HL-60 (cell line): ENCODE results near the gene WNT7B.

Source experiments
- DNase-seq, 2 experiments: peaks; one replicate each; pipeline ENCODE4 v3.0.0-alpha.2; 2010 to 2020; ENCODE audit warnings: low read depth in 1 of 2, low spot score in 1 of 2
- H3K27ac ChIP-seq: fragments of 250-450 bp; sonication (Bioruptor Pico); replicated peaks from 2 replicates; pipeline ENCODE4 v1.5.1; 2020; ENCODE audit warnings: mild to moderate bottlenecking, moderate library complexity
- H3K27me3 ChIP-seq: fragments of 250-450 bp; sonication (Bioruptor Pico); 2 replicates; pipeline ENCODE4 v1.5.1; 2021; ENCODE audit warnings: mild to moderate bottlenecking, moderate library complexity; ENCODE audit not compliant: insufficient read depth, poor library complexity, severe bottlenecking
- H3K4me3 ChIP-seq: replicated peaks from 2 replicates; pipeline ENCODE4 v1.5.1; 2011; ENCODE audit warnings: mild to moderate bottlenecking, control low read depth, low read length; ENCODE audit not compliant: insufficient read depth
- CTCF ChIP-seq: IDR thresholded peaks from one replicate; pipeline ENCODE4 v1.5.1; 2011; ENCODE audit warnings: low read length, control low read depth, inconsistent platforms; ENCODE audit not compliant: insufficient read depth
- GABPA ChIP-seq: IDR thresholded peaks from 2 replicates; pipeline ENCODE4 v1.6.1; 2012; ENCODE audit warnings: low read depth
- POLR2AphosphoS5 ChIP-seq: IDR thresholded peaks from 2 replicates; pipeline ENCODE4 v1.6.1; 2012; ENCODE audit warnings: low read depth
- SPI1 ChIP-seq: IDR thresholded peaks from 2 replicates; pipeline ENCODE4 v1.6.1; 2012; ENCODE audit warnings: low read depth, mild to moderate bottlenecking, borderline replicate concordance
- TF ChIP-seq, protein P1 (sequence below): IDR thresholded peaks from 2 replicates; pipeline ENCODE4 v1.6.1; 2012; ENCODE audit warnings: low read depth; ENCODE audit not compliant: insufficient replicate concordance

The WNT7B gene

GRCh38 chr22:45976254-45977002, 534 bp downstream of the WNT7B start:
- no peak for TF ChIP-seq POLR2AphosphoS5
- TF ChIP-seq SPI1: no peak
- TF ChIP-seq GABPA: no peak
- TF ChIP-seq, protein P1, sequence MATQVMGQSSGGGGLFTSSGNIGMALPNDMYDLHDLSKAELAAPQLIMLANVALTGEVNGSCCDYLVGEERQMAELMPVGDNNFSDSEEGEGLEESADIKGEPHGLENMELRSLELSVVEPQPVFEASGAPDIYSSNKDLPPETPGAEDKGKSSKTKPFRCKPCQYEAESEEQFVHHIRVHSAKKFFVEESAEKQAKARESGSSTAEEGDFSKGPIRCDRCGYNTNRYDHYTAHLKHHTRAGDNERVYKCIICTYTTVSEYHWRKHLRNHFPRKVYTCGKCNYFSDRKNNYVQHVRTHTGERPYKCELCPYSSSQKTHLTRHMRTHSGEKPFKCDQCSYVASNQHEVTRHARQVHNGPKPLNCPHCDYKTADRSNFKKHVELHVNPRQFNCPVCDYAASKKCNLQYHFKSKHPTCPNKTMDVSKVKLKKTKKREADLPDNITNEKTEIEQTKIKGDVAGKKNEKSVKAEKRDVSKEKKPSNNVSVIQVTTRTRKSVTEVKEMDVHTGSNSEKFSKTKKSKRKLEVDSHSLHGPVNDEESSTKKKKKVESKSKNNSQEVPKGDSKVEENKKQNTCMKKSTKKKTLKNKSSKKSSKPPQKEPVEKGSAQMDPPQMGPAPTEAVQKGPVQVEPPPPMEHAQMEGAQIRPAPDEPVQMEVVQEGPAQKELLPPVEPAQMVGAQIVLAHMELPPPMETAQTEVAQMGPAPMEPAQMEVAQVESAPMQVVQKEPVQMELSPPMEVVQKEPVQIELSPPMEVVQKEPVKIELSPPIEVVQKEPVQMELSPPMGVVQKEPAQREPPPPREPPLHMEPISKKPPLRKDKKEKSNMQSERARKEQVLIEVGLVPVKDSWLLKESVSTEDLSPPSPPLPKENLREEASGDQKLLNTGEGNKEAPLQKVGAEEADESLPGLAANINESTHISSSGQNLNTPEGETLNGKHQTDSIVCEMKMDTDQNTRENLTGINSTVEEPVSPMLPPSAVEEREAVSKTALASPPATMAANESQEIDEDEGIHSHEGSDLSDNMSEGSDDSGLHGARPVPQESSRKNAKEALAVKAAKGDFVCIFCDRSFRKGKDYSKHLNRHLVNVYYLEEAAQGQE: no peak
- no peak for TF ChIP-seq CTCF
- no peak for DNase-seq
- Histone ChIP-seq H3K27me3 (peaks cover 53% of the 10 kb centered on the region), H3K27ac (no peak overlapping the region), H3K4me3 (peak overlapping the region; percentile 14; the same call in 1 of the 2 replicates)

GRCh38 chr22:45975164-45976161, 1.5 kb downstream of the WNT7B start:
- Histone ChIP-seq H3K27me3 (peaks cover 62% of the 10 kb centered on the region), H3K4me3 (no peak overlapping the region), H3K27ac (no peak overlapping the region)
- TF ChIP-seq CTCF (no peak), SPI1 (no peak), GABPA (no peak)
- DNase-seq: no peak

GRCh38 chr22:45974498-45974897, 2.5 kb downstream of the WNT7B start:
- H3K27me3 ChIP-seq: peaks cover 71% of the 10 kb centered on the region
- no peak for DNase-seq
- H3K27ac ChIP-seq: no peak overlapping the region
- TF ChIP-seq CTCF (no peak), SPI1 (no peak), GABPA (no peak), POLR2AphosphoS5 (no peak)
- TF ChIP-seq, protein P1: no peak
- H3K4me3 ChIP-seq: no peak overlapping the region
